Fibroblast of gingiva (primary cell): ENCODE data around the gene ANO6.
"Not testable (repeated sequence)": the region's sequence is repeated elsewhere in the genome, so short reads cannot be mapped to it uniquely, and the experiment has no call there.

Experiments
- DNase-seq: peaks from one replicate; pipeline ENCODE4 v3.0.0-alpha.2; 2011; ENCODE audit warnings: low read depth

ANO6 gene

DNA sequence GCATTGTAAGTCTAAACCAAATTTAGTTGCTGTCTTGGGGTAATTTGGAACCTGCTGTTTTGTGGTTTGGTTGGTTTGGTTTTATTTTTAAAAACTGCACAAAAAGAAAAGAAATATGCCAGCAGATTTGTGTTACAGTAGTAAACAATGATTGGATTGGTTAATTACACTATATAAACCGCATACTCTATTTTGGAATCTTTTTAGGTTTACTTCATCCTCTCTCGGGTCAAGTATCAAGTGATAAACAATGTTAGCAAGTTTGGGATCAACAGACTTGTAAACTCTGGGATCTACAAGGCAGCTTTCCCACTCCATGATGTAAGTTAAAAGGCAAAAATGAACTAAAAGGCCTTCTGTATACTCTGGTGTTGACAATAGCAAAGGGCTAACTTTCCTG, 132.4 kb downstream of the ANO6 start:
- peak; percentile 17 for DNase-seq

DNA sequence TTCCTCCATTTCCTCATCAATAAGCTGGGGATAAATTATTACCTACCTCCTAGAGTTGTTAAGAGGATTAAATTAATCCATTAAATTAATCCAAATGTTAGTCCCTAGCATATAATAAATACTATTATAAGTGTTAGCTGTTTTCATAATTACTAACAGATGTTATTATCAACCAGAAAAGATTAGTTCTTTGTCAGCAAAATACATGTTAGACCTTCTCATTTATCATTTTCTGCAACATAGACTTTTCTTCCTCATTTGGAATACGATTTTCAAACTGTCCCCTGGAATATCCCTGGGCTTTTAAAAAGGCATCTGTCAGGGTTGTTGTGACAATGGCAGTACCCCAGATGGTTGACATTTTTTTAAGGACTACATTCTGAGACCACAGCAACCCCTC, 133.1 kb downstream of the ANO6 start:
- DNase-seq, result no peak

DNA sequence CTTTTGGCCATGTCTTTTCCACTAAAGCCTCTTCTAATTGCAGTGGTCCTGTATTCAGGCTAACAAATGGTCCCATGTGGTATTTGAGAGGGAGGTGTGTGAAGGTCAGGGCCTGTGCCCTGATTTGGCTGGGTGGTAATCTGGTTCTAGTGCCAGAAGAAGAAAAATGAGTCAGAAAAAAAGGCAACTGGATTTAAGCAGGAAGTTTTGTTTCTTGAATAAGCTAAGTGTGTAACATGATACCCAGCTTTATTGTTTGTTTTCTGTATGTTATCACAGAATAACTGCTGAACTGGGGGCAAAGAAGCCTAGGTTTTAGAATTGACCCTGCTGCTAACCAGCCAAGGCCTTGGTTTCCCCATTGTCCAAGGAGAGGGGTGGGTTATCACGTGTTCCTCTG, 134.0 kb downstream of the ANO6 start:
- DNase-seq, result peak; percentile 15

DNA sequence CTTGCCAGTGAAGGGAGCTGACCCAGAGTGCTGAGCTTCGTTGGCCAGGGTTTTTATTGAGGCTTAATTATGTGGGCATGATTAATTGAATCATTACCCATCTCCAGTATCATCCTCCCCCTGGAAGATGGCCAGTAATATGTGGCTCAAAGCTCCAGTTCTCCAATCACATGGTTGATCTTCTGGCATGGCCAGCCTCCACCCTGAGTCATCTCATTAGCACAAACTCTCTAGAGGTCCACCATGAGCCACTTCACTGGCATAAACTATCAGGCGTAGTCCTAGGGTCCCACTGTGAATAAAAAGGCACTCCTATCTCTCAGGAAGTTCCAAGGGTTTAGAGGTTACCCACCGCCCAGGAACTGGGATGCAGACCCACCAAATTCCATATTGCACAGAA, 135.0 kb downstream of the ANO6 start:
- DNase-seq, result peak; percentile 19

DNA sequence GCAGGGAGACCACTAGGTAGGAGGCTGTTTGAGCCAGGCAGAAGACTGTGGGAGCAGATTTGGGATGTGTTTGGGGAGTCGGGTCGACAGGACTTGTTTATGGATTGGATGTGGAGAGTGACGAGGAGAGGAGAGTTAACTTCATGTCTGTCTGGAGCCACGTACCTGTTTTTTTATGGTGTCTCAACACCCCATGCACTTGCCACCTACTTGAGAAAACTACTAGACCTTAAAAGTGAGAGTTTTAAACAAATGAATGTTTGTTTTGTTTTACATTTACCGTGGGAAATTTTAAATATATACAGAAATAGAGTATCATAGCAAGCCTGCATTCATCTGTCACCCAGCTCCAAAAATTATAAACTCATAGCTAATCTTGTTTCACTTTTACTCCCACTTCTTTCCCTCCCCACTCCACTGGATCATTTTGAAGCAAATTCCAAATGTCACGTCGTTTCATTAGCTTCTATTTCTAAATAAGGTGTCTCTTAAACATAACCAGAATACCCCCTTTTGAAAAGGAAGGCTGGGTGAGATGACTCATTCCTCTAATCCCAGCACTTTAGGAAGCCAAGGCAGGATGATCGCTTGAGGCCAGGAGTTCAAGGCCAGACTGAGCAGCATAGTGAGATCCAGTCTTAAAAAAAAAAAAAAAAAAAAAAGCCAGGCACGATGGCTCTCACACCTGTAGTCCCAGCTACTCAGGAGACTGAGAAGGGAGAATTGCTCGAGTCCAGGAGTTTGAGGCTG, 136.2 kb downstream of the ANO6 start:
- no peak for DNase-seq

DNA sequence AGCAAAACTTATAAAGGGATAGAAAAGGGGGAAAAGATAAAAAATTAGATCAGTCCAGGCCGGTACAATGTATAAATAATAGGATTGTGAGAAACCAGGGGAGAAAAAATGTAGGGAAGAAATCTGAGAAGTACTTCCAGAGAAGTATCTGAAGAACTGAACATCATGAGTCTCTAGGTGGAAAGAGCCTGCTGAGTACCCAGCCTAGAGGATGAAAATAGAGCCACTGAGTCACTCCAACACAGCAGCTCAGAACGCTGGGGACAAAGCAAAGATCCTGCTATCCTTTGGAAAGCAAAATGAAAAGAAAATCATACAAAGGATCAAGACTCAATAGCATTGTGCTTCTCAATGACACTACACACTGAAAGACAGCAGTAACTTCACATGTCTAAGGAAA, 138.0 kb downstream of the ANO6 start:
- DNase-seq, result no peak

DNA sequence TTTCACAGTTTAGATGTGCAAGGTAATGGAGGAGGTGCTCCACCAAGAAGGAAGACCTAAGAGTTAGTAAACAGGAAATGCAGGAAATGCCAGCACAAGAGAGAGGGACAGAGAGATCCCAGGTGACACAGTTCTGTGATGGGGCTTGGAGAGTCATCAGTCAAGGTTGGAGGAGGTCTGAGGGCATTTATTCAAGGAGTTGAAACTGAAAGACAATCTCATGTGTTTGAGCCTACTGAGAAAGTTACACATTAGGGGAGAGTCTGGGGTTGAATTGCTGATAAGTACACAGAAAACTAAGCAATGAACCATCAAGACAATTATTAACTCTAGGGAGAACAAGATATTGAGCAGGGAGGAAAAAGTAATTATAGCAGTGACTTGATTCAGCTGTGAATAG, 138.5 kb downstream of the ANO6 start:
- no peak for DNase-seq

DNA sequence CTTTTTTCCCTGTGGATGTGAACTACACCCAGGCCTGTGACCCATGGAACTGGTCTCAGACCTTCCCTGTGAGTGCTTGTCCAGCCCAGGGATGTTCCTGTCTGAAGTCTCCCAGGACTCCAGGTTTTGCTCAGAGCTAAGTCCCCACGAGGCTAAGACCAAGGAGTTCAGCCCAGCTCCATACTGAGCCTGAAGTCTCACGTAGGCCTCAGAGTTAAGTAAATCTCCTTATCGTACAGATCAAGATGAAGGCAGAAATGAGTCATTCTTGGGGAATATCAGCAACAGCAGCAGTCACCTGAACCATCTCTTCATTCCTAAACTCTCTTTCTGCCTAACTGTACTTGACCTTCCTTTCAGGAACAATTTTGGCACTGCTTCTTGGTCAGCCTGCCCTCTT, 139.8 kb downstream of the ANO6 start:
- DNase-seq, result no peak

DNA sequence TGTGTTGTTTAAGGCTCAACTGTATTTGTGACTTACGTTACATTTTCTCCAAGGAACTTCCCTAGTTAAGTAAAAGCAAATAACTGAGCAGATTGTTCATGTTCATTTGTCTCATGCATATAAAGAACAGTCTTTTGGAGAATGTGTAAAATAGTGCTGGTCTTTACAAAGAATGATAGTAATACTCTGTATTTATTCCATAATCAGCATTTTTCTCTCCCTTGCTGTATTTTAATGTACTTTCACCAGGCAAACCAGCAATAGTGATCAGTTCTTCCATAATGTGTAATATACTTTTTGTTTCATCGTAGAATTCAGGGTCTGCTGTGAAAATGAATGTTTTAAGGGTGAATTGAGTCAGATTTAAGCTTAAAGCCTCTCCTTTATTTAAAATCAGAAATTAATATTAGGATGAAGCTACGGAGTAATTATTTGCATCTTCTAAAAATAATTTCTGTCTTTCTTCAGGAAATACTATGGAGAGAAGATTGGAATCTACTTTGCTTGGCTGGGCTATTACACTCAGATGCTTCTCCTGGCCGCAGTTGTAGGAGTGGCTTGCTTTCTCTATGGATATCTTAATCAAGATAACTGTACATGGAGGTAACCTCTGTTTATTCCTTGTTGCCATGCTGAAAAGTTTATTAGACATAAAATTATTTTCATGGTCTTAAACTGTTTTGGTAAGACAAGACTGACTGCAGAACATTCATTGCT, 141.1 kb downstream of the ANO6 start:
- DNase-seq, result no peak

DNA sequence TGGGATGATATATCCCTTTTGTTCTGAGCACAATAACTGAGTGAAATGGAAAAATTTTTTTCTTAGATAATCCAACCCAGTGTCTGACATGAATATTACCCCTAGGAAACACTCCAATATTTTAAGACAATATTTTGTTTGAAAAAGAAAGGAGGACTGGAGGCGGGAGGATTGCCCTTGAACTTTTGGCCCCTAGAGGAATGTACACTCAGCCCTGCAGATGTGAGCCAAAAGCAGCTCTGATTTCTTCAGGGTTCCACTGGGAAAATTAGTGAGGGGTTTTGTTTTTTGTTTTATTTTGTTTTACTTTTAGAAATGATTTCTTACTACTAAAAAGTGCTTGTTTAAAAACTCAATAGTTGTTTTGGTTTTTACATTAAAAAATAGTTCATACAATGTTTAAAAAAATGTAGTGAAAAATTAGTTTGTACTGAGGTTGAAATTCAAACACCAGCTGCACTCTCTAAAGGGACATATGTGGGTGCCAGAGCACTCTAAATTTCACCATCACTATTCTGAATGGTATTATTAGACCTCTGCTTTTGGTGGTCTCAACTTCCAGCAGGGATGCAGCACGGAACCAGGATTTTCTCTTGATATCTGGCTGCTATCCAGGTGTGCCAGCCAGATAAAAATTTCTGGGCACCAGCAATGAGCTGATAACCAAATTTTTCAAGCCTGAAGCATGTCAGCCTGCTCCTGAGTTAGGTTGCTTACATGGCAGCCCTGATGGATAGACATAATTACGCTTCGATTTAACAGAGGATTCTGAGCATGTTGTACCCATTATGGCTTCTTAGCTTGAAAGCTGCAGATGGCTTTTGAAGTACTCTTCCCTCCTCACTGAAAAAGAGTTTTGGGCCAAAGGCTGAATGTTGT, 141.9 kb downstream of the ANO6 start:
- DNase-seq, result no peak

DNA sequence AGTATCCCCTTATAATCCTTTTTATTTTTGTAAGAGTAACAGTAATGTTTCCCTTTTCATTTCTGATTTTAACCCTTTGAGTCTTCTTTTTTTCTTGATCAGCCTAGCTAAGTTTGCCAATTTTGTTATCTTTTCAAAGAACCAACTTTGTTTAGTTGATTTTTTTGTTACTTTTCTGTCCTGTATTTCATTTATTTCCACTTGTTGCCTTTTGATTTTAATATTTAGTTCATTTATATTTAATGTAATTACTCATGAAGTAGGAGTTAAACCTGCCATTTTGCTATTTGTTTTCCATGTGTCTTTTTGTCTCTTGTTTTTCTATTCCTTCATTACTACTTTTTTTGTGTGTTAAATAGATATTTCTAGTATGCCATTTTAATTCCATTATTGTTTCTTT, 146.4 kb downstream of the ANO6 start:
- no peak for DNase-seq

DNA sequence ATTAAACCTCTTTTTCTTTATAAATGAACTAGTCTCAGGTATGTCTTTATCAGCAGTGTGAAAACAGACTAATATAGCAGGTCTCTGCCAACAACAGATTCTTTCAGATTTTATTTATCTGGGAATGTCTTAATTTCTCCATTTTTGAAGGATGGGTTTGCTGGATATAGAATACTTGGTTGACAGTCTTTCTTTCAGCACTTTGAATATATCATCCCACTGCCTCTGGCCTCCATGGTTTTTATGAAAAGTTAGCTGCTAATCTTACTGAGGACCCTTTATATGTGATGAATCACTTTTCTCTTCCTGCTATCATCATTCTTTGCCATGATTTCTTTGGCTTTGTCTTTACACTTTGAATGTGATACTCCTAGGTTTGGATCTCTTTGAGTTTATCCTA, 148.0 kb downstream of the ANO6 start:
- DNase-seq, result no peak

DNA sequence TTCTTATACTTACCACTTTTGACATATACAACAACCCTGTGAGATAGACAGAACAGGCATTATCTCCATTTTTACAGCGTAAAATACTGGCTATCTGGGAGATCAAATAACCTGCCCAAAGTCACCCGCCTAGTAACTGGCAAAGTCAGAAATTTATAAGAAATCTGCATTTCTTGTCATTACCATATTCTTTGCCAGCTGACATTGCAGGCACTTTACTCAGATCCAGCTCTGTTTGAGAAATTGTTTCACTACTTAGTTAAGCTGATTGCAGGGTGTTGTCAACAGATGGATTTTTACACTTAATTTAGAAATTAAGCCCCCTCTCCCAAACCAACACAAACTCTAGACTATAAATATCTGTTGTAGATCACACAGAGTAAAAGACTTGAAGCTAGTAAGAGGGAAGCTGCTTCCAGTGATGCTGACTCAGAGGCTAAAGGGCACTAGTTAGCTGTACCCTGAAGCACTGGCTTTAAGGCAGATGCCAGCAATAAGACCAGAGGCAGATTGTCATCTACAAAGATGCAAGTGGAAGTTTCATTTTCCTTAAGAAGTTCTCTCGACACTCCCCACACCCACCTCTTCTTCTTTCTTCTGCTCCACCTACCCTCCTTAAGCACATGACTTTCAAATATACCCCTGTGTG, 153.1 kb downstream of the ANO6 start:
- peak; percentile 63 for DNase-seq

DNA sequence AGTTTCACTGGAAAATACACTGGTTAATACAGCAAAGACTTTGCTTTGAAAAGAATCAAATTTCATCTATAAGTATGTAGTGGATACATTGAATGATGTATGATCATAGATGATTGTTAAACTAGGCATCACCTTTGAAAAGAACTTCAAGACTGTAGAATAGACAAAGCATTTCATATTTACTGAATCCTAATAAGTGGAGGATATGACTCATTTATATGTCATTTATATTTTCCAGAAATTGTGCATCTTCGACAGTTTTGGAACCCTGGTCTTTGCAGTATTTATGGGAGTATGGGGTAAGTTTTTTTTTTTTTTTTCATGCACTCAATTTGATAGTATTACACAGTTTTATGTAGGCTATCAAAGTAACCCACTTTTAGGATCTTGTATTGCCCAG, 161.9 kb downstream of the ANO6 start:
- DNase-seq, result no peak

DNA sequence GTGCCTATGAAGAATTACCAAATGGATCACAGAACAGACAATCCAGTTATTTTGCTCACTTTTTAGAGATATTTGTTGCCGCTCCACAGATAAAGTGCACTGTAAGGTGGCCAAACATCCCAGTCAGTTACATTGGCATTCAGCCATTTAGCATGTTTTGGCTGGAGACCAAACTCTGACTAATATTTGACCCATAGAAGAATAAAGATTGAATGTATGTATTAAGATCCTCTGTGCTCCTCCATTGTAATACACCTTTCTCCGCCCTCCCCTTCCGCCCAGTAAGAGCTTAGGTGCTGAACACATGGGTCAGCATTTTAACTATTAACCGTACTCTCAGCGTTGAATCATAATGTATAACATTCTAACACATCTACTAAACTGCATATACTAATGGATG, 163.4 kb downstream of the ANO6 start:
- DNase-seq, result no peak

DNA sequence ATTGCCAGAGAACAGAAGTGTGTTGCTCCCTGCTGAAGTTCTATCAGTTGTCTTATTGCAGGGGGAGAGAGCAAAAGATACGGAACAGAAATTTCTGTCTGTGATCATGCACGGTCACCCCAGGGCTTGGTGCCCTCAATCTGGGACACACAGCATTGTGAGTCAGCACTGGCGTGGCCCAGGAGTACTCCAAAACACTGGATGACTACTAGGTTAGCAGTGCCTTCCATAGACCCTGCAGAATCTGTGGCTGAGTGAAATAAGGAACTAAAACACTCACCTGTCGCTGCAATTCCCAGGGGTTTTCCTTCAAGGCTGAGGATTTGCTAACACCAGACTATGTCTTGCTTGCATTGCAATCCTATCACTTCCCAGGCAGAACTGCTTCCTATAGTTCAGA, 165.5 kb downstream of the ANO6 start:
- no peak for DNase-seq

DNA sequence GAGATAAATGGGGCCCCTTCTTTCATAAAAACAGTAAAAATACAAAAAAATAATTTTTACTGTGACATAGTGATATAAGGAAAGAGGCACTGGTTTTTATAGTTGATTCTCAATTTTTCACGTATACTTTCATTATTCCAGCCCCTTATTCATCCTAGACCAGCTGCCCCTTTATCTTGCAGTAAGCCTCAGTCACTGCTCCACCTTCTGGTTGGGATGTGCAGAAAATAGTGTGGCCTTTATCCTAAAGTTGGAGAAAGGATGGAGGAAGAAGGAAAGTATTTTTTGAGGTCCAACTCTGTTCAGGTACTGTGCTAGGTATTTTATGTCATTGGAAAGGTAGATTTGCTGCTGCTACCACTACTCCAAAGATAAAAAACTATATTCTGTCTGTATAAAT, 172.7 kb downstream of the ANO6 start:
- peak; percentile 46 for DNase-seq

DNA sequence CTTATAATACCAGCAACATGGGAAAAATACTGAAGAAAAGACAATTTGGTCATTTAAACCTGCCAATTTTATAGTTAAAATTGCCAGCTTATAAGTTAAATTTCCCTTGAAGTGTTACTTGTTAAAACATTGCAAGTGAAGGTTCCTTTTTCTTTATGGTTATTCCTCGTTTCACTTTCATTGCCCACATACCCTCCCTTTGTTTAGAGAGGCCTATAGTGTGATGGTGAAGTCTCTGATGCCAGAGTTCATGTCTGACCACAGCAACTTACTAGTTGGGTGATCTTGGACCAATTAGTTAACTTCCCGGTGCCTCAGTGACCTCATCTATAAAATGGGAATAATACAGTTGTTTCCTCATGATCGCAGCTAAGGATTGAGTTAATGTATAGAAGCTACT, 173.5 kb downstream of the ANO6 start:
- DNase-seq, result no peak

DNA sequence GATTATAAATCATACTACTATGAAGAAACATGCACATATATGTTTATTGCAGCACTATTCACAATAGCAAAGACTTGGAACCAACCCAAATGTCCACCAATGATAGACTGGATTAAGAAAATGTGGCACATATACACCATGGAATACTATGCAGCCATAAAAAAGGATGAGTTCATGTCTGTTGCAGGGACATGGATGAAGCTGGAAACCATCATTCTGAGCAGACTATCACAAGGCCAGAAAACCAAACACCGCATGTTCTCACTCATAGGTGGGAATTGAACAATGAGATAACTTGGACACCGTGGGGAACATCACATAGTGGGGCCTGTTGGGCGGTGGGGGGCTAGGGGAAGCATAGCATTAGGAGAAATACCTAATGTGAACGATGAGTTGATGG, 181.6 kb downstream of the ANO6 start:
- not testable (repeated sequence) for DNase-seq

DNA sequence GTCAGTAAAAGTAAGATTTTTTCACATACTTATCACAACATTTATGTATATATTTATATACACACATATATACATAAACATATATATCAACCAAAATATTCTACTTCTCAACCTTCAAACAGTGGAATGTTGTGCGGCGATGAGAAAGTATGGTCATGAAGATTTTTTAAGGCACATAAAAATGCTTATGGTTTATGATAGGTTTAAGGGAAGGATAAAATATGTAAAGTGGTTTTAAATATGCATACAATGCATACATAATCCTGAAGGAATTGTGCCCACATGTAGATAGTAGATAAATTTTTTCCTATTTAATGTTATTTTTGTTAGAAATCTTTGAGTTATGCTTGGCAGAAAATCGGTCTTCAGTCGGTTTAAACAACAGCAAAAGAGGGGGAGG, 182.7 kb downstream of the ANO6 start:
- DNase-seq, result no peak

DNA sequence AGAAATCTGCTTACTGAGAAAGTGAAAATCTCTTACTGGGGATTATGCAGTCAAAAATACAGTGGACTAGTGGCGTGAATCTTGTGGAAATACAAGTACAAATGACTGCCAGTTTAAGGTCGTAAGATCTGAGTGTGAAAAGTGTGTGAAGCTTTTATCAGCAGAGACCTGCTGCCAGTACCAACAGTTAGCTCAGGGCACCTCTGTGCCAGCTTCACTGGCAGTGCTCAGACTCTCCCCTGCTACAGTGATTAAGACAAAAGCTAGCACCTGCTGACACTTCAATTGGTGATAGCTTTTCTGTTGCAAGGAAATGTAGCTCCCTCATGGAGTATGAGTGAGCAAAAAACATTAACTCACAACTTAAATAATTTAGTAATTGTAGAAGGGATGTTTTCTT, 185.1 kb downstream of the ANO6 start:
- no peak for DNase-seq

DNA sequence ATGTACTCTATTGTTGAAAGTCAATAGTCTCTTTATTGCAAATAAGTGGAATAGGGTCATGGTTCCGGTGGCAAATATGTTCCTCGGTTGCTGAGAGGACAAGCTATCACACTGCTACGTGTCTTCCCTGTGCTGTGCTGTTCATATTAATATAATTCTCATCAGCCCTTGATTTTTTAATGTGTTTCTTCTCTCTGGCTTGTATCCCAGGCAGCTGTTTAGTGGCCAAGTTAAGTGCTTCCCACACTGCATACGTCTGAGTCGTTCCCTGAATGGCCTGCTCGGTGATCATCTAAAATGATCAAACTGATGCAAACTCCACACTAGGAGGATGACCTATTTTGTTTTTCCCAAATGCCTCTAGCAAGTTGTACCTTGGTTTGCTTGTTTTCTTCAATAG, 186.4 kb downstream of the ANO6 start:
- no peak for DNase-seq
